ENCODE measurements around the gene CSK.

The CSK gene

DNA sequence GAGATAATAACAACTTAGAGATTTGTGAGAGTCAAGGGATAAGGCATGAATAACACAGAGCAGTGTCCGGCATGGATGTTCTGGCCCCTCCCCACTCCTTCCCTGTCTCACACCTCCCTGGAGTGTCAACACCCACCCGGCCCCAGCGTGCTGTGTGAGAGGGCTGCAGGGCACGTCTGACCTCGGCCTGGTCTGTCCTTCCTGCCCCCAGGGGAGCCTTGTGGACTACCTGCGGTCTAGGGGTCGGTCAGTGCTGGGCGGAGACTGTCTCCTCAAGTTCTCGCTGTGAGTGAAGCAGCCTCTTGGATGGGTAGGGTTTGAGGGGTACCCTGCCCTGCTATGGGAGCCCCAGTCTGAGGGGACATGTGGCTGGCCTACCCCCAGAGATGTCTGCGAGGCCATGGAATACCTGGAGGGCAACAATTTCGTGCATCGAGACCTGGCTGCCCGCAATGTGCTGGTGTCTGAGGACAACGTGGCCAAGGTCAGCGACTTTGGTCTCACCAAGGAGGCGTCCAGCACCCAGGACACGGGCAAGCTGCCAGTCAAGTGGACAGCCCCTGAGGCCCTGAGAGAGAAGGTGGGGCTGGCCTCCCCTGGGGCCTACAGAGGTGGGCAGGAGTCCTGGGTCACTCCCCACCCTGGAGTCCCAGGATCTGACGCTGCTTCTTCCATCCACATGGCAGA is 19.6 kb downstream of the CSK start:
- DNase-seq (ENCODE audit: low spot score) = no peak

DNA sequence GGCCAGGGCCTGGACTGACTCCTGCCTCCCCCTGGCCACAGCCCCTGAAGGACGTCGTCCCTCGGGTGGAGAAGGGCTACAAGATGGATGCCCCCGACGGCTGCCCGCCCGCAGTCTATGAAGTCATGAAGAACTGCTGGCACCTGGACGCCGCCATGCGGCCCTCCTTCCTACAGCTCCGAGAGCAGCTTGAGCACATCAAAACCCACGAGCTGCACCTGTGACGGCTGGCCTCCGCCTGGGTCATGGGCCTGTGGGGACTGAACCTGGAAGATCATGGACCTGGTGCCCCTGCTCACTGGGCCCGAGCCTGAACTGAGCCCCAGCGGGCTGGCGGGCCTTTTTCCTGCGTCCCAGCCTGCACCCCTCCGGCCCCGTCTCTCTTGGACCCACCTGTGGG is 20.4 kb downstream of the CSK start:
- DNase-seq (ENCODE audit: low spot score) = no peak

DNA sequence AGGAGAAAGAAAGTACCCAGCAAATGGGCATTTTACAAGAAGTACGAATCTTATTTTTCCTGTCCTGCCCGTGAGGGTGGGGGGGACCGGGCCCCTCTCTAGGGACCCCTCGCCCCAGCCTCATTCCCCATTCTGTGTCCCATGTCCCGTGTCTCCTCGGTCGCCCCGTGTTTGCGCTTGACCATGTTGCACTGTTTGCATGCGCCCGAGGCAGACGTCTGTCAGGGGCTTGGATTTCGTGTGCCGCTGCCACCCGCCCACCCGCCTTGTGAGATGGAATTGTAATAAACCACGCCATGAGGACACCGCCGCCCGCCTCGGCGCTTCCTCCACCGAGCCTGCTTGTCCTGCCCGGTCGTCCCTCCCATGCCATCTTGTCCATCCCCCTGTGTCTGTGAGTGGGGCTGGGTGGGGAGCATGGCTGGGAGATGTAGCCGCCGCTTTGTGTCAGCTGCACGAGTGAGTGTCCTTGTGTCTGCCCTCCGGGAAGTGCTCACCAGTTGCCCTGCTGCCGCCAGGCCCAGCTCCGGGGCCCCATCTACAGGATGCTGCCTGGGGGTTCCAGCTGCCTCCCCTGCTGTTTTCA is 21.1 kb downstream of the CSK start:
- DNase-seq (ENCODE audit: low spot score) = no peak

DNA sequence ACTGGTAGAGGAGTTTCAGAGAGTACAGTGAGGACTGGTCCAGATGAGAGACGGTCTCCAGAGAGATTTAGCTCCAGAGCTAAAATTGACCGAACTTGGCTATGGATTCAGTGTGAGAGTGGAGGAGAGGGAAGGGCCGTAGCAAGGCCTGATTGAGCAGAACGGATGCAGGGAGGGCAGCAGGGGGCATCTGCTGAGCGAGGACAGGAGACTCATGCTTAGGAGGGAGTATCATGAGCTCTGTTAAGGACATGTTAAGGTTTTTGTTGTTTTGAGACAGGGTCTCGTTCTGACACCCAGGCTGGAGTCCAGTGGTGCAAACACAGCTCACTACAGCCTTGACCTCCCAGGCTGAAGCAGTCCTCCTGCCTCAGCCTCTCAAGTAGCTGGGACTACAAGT is 23.1 kb downstream of the CSK start:
- DNase-seq (ENCODE audit: low spot score) = no peak

DNA sequence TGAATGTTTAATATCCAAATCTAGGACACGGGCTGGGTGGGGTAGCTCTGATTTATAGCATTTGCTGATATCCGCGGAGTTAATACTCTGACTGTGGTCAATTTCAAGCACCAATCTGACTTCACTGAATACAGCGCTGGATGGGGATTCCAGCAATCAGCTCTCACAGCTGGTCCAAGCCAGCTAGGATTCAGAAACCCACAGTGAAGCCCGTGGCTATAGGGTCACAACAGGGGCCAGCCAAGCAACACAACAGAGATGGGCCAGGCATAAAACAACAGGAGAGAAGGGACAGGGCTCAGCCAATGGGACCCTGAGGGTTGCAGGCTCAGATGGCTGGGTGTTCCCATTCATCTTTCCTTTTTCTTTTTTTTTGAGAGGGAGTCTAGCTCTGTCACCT is 25.4 kb downstream of the CSK start:
- DNase-seq (ENCODE audit: low spot score) = no peak

DNA sequence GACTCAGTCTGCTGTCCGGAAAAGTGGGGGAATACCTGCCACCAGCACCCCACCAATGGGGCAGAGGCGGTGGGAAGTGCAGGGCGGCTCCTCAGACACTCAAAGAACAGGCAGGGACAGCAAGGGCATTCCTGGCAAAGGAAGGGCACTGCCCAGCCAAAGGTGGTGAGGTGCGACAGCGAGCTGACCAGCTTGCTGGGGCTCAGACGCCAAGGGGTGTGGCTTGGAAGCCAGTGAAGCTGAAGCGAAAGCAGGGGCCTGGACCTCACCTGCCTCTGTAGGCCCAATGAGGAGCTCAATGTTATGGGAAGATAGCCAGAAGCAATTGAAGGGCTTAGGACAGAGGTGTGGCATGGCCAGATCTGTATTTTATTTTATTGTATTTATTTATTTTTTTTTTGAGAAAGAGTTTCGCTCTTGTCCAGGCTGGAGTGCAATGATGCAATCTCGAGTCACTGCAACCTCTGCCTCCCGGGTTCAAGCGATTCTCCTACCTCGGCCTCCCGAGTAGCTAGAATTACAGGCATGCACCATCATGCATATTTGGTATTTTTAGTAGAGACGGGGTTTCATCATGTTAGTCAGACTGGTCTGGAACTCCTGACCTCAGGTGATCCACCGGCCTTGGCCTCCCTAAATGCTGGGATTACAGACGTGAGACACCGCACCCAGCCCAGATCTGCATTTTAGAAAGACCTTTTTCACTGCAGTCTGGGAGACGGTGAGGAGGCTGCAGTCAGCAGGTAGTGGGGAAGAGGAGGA is 26.4 kb downstream of the CSK start:
- no peak for DNase-seq (ENCODE audit: low spot score)

DNA sequence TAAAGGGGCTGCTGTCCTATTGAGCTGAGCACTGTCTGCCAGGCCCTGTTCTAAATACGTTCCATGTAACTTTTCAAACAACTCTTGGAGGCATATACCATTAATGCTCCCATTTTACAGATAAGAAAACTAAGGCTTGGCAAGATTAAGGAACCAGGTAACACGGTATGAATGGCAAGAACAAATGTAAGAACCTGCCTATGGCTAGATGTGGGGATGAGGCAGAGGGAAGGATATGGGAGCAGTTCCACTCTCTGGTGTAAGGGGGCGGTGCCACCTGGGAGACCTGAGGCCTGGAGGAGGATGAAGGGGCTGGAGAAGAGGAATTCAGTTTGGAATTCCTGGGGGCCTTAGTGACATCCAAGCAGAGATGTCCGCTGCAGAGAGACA is 27.0 kb downstream of the CSK start:
- DNase-seq (ENCODE audit: low spot score) = no peak

DNA sequence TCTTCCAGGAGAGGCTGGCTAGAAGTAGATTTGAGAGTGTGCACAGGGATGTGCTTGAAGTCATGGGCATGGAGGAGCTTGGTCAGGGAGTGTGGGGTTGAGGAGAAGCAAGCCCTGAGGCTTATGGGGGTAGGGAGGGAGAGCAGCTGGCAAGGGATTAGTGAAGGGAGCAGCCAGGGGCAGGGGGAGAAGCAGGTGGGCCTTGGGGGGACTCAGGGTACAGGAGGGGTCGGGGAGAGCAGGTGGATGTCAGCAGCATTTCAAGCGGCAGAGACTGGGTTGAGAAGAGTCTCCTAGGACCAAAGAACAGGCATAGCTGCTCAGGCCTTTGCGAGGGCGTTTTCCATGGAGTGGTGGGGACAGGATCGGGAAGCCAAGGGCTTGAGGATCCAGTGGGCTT is 27.4 kb downstream of the CSK start:
- no peak for DNase-seq (ENCODE audit: low spot score)

DNA sequence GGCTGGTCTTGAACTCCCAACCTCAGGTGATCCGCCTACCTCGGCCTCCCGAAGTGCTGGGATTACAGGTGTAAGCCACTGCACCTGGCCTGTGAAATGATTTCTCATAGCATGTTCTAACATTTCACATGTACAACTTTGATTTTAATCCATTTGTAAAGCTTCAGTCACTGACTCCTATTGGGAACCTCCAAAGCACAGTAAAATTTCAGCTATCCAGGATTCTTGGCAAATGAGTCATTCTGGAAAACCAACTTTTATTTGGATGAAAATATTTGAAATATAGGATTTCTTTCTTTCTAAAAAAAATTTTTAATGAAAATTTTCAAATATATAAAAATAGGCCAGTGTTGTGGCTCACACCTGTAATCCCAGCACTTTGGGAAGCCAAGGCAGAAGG is 28.1 kb downstream of the CSK start:
- no peak for DNase-seq (ENCODE audit: low spot score)

DNA sequence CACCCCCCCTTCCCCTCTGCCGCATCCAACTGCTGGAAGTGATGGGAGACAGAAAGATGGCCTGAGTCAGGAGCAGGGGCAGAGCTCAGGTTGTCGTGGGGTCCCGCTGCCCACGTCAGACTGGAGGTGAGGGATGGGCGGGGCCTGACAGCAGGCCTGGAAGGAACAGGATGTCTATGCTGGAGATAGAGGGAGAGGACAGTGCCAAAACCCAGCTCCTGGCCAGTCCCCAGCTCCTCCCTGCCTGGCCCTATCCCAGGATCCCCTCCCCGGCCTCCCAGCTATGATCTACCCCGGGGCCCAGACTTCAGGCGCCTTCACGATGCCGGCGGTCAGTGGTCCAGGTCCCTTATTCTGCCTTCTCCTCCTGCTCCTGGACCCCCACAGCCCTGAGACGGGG is 30.7 kb downstream of the CSK start, which contains the start of gene LMAN1L:
Gene LMAN1L (plus strand): TSS at position 303 of the 400 bp plus-strand sequence. CDS start 20 bp downstream, at position 323.
- no peak for DNase-seq (ENCODE audit: low spot score)

DNA sequence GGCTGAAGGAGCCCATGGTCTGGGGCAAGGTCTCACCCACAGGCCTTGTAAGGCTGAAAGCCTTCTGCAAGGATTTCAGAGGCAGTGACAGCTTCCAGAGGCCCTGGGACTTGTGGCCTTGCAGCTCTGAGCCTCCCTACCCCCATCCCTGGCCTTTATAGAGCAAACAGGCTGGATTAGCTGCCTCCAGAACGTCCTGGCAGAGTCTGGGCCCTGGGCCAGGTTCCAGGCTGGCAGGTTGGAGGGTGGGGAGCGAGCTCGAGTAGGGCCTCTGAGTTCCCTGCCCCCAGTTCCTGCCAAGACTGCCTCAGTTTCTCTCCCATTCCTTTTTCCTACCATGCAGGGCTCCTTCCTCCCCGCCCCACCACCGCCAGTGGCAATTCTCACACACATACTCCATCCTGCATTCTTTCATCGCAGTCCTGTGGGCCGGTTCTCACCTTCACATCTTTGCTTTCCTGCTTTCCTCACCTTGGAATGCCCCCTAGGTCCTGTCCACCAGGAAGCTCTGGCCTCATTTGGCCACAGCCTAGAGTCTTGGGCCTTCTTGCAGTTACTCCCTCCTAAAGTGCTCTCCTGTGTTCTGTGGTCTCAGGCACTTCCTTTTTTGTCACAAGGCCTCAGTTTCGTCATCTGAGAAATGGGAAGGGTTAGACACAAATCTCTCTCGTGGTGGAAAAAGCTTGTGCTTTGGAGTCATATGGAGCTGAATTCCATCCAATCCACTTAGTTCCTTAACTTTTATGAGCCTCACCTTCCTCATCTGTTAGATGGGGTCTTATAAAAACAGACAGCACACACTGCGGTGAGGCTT is 33.4 kb downstream of the CSK start:
- DNase-seq (ENCODE audit: low spot score) = no peak

DNA sequence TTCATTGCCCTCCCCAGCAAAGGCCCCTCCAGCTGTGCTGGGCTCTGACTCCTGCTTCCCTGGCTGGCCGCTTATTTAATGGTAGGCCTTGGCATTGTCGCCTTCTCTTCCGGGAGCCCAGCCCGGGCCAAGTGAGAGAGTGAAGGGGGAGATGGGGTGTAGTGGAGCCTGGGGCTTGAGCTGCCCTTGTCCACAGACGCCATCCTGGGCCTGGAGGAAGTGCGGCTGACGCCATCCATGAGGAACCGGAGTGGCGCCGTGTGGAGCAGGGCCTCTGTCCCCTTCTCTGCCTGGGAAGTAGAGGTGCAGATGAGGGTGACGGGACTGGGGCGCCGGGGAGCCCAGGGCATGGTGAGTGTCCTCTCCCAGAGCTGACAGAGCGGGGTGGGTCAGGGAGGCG is 34.1 kb downstream of the CSK start:
- no peak for DNase-seq (ENCODE audit: low spot score)

DNA sequence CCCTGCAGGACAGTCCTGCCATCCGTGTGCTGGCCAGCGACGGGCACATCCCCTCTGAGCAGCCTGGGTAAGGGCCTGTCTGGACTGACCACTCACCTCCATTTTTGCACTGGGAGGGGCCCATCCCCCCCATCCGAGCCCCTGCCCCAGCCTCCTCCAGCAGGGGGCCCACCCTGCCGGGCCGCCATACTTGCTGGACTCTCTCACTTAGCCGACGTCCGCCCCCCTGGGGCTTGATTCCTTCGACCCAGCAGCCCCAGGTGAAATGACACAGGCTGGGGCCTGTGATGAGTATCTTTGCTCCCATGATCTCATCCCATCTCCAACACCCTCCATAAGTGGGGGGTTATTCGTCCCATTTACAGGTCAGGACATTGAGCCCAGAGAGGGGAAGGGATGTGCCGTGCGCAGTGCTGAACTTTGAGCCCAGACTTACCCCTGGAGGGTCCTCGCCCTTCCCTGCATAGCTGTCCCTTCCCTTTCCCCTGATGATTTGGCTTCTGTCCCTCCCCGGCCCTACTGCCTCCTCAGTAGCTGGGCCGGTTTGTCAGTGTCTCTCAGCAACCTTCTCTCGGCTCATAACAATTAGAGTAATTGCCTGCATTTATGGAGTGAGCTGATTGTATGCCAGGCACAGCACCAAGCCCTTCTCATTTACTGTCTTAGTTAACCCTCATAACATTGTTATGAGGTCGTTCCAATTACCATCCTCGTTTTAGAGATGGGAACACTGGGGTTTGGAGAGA is 34.9 kb downstream of the CSK start:
- no peak for DNase-seq (ENCODE audit: low spot score)

DNA sequence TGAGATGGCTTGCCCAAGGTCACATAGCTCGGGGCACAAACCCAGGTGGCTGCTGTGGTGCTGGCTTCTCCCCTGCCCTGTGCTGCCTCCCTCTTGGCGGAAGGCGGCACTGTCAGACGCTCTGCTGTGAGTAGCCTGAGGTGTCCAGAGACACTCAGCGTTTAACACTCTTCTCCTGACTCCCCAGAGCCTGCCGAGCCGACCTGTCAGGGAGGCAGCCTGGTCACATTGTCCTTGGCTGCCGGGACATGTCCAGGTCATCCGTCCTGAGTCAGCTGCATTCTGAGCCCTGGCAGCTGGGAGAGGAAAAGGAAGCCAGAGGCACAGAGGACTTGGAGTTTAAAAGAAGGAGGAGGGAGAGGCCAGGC is 35.5 kb downstream of the CSK start:
- peak; percentile 34 for DNase-seq (ENCODE audit: low spot score)

DNA sequence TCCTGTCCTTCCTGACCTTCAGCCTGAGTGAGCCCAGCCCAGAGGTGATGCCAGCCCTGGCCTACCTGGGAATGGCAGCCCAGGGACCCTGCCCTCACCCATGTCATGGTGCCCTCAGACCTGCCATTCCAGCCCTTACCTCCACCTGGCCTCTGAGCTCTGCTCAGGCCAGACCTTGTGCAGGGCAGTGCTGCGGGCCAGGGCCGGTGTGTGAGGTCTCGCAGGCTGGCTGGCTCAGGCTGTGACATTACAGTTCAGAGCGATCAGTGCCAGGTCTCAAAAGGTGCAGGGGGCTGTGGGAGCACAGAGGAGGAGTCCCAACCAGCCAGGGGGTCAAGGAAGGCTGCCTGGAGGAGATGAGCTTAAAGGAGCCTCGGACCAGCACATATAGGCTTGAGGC is 38.2 kb downstream of the CSK start:
- no peak for DNase-seq (ENCODE audit: low spot score)

DNA sequence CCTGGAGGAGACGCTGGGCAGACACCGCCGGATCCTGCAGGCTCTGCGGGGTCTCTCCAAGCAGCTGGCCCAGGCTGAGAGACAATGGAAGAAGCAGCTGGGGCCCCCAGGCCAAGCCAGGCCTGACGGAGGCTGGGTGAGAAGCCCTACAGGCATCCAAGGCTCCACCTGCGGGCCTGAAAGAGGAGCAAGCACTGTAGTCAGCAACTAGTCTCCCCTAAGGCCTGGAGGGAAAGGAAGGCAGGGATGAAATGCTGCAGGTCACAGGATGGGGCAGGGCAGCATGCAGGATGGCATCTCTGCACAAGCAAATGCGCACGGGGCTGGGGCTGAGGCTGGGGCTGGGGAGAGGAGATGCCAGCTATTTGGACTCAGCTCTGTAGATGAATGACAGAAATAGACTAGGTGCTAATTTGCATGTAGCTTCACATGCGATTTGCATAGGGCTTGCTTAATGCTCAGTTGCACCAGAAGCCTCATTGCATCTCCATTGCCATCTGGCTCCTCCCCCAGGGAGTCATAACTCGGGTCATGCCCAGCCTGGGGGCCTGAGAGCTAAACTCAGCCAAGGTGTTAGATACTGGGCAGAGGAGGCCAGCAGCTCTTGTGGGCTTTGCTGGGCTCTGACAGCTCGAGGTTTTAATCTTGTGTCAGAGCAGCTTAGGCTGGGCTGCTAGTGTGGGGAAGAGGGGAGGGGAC is 39.4 kb downstream of the CSK start:
- DNase-seq (ENCODE audit: low spot score) = no peak

DNA sequence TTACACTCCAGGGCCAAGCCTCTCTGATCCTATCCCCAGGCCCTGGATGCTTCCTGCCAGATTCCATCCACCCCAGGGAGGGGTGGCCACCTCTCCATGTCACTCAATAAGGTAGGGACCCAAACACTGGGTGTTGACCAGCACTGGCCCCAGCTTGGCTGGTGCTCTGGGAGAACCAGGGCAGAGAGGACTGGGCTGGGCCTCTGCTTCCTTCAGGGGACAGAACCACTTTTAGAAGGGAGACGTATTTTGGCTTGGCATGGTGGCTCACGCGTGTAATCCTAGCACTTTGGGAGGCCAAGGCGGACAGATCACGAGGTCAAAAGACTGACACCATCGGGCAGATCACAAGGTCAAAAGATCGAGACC is 39.9 kb downstream of the CSK start:
- DNase-seq (ENCODE audit: low spot score) = no peak

DNA sequence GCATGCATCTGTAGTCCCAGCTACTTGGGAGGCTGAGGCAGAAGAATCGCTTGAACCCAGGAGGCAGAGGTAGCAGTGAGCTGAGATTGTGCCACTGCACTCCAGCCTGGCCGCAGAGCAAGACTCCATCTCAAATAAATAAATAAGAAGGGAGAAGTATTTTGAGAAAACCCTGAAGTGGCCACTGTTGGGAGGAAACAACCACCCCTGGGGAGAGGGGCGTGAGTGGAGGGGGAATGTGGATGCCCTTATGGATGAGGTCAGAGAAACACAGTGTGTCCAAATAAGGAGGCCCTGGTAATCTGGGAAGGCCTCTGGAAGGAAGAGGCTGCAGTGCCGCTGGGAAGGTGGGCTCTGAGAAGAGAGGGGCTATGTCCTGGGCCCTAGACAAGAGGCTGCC is 40.4 kb downstream of the CSK start:
- DNase-seq (ENCODE audit: low spot score) = no peak

DNA sequence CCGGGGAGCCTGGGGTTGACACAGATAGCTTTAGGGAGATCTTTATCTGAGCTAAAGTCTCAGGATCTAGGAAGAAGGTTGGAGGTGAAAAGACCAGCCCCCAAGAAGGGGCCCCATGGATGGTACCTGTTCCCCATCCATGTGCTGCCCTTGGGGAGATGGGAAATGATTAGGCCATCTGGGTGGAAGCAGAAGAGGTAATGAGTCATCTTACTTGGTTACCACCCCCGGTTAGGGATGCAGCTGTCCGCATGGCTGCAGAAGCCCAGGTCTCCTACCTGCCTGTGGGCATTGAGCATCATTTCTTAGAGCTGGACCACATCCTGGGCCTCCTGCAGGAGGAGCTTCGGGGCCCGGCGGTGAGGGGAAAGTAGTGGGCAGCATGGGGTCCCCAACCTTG is 41.4 kb downstream of the CSK start:
- DNase-seq (ENCODE audit: low spot score) = no peak

DNA sequence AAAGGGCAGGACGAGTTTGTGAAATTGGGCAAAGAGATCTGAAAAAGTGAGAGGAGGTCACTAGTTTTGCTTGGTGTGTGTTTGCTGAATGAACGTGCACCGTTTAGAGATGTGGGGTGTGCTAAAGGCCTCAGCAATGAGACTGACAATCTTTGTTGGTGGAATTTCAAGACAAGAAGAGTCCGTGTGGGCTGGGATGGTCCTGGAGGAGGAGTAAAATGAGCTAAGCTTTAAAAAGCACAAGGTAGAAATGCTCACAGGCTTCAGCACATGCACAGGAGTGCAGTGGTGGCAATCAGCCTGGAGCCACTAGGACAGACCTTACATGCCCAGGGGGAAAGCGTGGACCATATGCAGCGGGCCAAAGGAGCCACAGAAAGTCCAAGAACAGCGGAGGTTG is 43.1 kb downstream of the CSK start:
- no peak for DNase-seq (ENCODE audit: low spot score)

DNA sequence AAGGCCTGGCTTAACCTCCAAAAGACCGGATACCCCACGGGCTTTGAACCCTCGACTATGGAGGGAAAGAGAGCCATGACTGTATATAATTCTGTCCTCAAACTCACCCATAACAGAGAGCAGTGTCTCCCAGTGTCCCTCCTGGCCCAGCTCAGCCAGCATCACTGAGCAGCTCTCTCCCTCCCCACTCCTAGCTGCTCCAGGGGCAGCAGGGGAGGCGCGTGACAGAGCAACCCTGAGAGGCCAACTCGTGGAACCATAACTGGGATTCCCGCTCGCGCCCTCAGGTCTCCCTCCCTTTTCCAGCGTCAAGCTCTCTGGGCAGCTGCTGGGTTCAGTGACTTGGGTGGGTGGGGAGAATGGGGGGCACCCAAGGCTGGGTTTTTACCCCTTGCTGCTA is 44.0 kb downstream of the CSK start:
- DNase-seq (ENCODE audit: low spot score) = no peak

Measured in pons (tissue), 1 donor.